ENCODE data around the gene ATP1B3. TPM values are rescaled to one million over a fixed set of nuclear protein-coding genes. Genes with fewer than 3 reads are reported as not detected.

Gene ATP1B3
- total and polyA plus RNA-seq, 4 donors = 6.8 to 30.2 (median 11.3) TPM

DNA sequence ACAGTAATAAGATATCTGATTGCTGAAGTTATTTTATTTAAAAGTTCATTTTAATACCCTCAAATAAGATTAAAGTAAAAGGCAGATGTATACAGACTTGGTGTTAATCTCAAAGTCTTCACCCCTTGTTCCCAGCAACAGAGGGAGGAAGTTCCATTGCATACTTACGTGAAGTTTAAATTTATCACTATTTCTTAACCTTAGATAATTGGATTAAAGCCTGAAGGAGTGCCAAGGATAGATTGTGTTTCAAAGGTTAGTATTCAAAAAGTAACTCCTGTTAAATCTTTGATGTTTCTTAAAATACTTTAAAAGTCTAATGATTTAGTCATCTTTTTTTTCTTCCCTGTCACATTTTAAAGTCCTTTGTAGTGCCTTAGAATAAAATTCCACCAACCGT, 39.3 kb downstream of the ATP1B3 start:
- no peak overlapping the region for H3K9ac ChIP-seq (ENCODE audit: low read depth in 1 of 2, low read length in 2 of 2)
- no peak for TF ChIP-seq YY1 (IDR thresholded peaks at IDR 0.05)
- no peak for TF ChIP-seq GABPA (IDR thresholded peaks at IDR 0.05 in 1 of 2, conservative IDR thresholded peaks at IDR 0.05 in 1 of 2)
- TF ChIP-seq, protein P1, sequence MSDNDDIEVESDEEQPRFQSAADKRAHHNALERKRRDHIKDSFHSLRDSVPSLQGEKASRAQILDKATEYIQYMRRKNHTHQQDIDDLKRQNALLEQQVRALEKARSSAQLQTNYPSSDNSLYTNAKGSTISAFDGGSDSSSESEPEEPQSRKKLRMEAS (IDR thresholded peaks at IDR 0.05) = no peak
- TF ChIP-seq TAF1 (conservative IDR thresholded peaks at IDR 0.05) = no peak
- no peak for TF ChIP-seq FOXA1 (IDR thresholded peaks at IDR 0.05)
- TF ChIP-seq NR2F2 (IDR thresholded peaks at IDR 0.05) = no peak
- TF ChIP-seq, protein P2, sequence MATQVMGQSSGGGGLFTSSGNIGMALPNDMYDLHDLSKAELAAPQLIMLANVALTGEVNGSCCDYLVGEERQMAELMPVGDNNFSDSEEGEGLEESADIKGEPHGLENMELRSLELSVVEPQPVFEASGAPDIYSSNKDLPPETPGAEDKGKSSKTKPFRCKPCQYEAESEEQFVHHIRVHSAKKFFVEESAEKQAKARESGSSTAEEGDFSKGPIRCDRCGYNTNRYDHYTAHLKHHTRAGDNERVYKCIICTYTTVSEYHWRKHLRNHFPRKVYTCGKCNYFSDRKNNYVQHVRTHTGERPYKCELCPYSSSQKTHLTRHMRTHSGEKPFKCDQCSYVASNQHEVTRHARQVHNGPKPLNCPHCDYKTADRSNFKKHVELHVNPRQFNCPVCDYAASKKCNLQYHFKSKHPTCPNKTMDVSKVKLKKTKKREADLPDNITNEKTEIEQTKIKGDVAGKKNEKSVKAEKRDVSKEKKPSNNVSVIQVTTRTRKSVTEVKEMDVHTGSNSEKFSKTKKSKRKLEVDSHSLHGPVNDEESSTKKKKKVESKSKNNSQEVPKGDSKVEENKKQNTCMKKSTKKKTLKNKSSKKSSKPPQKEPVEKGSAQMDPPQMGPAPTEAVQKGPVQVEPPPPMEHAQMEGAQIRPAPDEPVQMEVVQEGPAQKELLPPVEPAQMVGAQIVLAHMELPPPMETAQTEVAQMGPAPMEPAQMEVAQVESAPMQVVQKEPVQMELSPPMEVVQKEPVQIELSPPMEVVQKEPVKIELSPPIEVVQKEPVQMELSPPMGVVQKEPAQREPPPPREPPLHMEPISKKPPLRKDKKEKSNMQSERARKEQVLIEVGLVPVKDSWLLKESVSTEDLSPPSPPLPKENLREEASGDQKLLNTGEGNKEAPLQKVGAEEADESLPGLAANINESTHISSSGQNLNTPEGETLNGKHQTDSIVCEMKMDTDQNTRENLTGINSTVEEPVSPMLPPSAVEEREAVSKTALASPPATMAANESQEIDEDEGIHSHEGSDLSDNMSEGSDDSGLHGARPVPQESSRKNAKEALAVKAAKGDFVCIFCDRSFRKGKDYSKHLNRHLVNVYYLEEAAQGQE (IDR thresholded peaks at IDR 0.05) = no peak
- TF ChIP-seq HNF4G (IDR thresholded peaks at IDR 0.05) = no peak
- TF ChIP-seq, protein P3, sequence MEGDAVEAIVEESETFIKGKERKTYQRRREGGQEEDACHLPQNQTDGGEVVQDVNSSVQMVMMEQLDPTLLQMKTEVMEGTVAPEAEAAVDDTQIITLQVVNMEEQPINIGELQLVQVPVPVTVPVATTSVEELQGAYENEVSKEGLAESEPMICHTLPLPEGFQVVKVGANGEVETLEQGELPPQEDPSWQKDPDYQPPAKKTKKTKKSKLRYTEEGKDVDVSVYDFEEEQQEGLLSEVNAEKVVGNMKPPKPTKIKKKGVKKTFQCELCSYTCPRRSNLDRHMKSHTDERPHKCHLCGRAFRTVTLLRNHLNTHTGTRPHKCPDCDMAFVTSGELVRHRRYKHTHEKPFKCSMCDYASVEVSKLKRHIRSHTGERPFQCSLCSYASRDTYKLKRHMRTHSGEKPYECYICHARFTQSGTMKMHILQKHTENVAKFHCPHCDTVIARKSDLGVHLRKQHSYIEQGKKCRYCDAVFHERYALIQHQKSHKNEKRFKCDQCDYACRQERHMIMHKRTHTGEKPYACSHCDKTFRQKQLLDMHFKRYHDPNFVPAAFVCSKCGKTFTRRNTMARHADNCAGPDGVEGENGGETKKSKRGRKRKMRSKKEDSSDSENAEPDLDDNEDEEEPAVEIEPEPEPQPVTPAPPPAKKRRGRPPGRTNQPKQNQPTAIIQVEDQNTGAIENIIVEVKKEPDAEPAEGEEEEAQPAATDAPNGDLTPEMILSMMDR (IDR thresholded peaks at IDR 0.05; ENCODE audit: low read depth, low read length, missing input control) = no peak
- no peak for TF ChIP-seq FOXA2 (IDR thresholded peaks at IDR 0.05)
- TF ChIP-seq, protein P4, sequence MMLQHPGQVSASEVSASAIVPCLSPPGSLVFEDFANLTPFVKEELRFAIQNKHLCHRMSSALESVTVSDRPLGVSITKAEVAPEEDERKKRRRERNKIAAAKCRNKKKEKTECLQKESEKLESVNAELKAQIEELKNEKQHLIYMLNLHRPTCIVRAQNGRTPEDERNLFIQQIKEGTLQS (IDR thresholded peaks at IDR 0.05) = no peak
- TF ChIP-seq JUND (IDR thresholded peaks at IDR 0.05) = no peak
- TF ChIP-seq RXRA (IDR thresholded peaks at IDR 0.05) = no peak
- TF ChIP-seq RAD21 (IDR thresholded peaks at IDR 0.05) = no peak
- no peak overlapping the region for H3K27ac ChIP-seq (ENCODE audit: low read depth in 1 of 2, low read length in 2 of 2)
- no peaks in the 10 kb centered on the region for H3K4me1 ChIP-seq (ENCODE audit: control insufficient read depth in 4 of 4, insufficient read depth in 4 of 4, low read length in 3 of 4)
- WGBS = 91% methylated on average over 2 of the region's 2 CpGs
- no peaks in the 10 kb centered on the region for H3K9me3 ChIP-seq (ENCODE audit: control insufficient read depth in 4 of 4, low read length in 3 of 4)
- no peak overlapping the region for H3K4me3 ChIP-seq (ENCODE audit: low read depth in 1 of 3, low read length in 3 of 3)
- DNase-seq (ENCODE audit: low spot score) = no peak
- H3K36me3 ChIP-seq (ENCODE audit: control insufficient read depth in 4 of 4, insufficient read depth in 3 of 4, low read depth in 1 of 4, low read length in 3 of 4) = peaks cover 0 to 2% (median 0%) of the 10 kb centered on the region in 4 donors
- H3K27me3 ChIP-seq (ENCODE audit: control insufficient read depth in 4 of 4, insufficient read depth in 4 of 4, low read length in 3 of 4) = no peaks in the 10 kb centered on the region

DNA sequence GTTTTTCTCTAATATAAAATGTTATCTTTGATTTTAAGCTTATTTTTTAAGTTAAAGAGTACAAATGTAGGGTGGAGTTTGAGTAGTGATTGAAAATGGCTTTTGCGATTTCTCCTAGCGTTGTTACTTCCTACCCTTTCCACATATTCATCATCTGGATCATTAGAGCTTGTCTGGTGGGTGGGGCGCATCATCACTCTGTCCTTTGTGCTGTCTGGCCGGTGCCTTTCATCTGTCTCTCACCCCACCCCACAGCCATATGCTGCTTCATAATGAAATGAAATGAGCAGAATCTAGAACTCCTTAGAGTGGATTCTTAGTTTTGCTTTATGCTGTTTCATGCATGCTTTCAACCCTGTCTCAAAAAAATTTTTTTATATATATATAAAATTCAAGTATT, 44.3 kb downstream of the ATP1B3 start:
- Histone ChIP-seq H3K36me3 (ENCODE audit: control insufficient read depth in 4 of 4, insufficient read depth in 3 of 4, low read depth in 1 of 4, low read length in 3 of 4) (no peaks in the 10 kb centered on the region), H3K9ac (ENCODE audit: low read depth in 1 of 2, low read length in 2 of 2) (no peak overlapping the region), H3K4me1 (ENCODE audit: control insufficient read depth in 4 of 4, insufficient read depth in 4 of 4, low read length in 3 of 4) (no peaks in the 10 kb centered on the region), H3K27ac (ENCODE audit: low read depth in 1 of 2, low read length in 2 of 2) (no peak overlapping the region), H3K4me3 (ENCODE audit: low read depth in 1 of 3, low read length in 3 of 3) (no peak overlapping the region), H3K9me3 (ENCODE audit: control insufficient read depth in 4 of 4, low read length in 3 of 4) (no peaks in the 10 kb centered on the region), H3K27me3 (ENCODE audit: control insufficient read depth in 4 of 4, insufficient read depth in 4 of 4, low read length in 3 of 4) (no peaks in the 10 kb centered on the region)
- WGBS = 92% methylated on average over 4 of the region's 4 CpGs
- TF ChIP-seq, protein P3 (IDR thresholded peaks at IDR 0.05; ENCODE audit: low read depth, low read length, missing input control) = no peak
- TF ChIP-seq RAD21 (IDR thresholded peaks at IDR 0.05) = no peak
- no peak for TF ChIP-seq NR2F2 (IDR thresholded peaks at IDR 0.05)
- no peak for TF ChIP-seq RXRA (IDR thresholded peaks at IDR 0.05)
- no peak for TF ChIP-seq EGR1 (IDR thresholded peaks at IDR 0.05; ENCODE audit: low read depth in 2 of 2)
- TF ChIP-seq JUND (IDR thresholded peaks at IDR 0.05) = no peak
- no peak for TF ChIP-seq SP1 (IDR thresholded peaks at IDR 0.05)
- TF ChIP-seq, protein P2 (IDR thresholded peaks at IDR 0.05) = no peak
- DNase-seq (ENCODE audit: low spot score) = no peak

Measured in liver (tissue), 9 donors.